ENCODE data around the gene ALG9.
"Not testable (repeated sequence)": the region's sequence is repeated elsewhere in the genome, so short reads cannot be mapped to it uniquely, and the experiment has no call there.

ALG9 gene

GRCh38 chr11:111778047-111778558 is 93.3 kb downstream of the ALG9 start:
- no peak for TF ChIP-seq CTCF (IDR thresholded peaks at IDR 0.05)
- intact Hi-C loops (cut with DNase I; ENCODE audit: low total_unique reads): loop anchor here (5.0 kb wide), 2 partner anchors 64 to 196 kb away; no protein-coding TSS in a partner anchor
- Histone ChIP-seq H3K27ac (no peak overlapping the region), H3K4me1 (peaks cover 0 to 16% (median 5%) of the 10 kb centered on the region in 4 donors), H3K9me3 (no peaks in the 10 kb centered on the region), H3K36me3 (peaks cover 0 to 8% (median 3%) of the 10 kb centered on the region in 3 donors), H3K27me3 (no peaks in the 10 kb centered on the region), H3K4me3 (no peak overlapping the region)
- no peak for DNase-seq

- intact Hi-C loops (cut with DNase I; ENCODE audit: low total_unique reads): loop anchor here (2.0 to 5.0 kb wide), 3 partner anchors 65 to 195 kb away; partner anchors contain the start of gene SIK2
- no peak overlapping the region for H3K4me3 ChIP-seq
- no peaks in the 10 kb centered on the region for H3K27me3 ChIP-seq
- no peak overlapping the region for H3K27ac ChIP-seq
- peak; percentile 71 to 85 for TF ChIP-seq CTCF (IDR thresholded peaks at IDR 0.05)
- DNase-seq: no peak
- H3K36me3 ChIP-seq: peaks cover 0 to under 1% (median 0%) of the 10 kb centered on the region in 3 donors
- peaks cover 0 to 16% (median 5%) of the 10 kb centered on the region in 4 donors for H3K4me1 ChIP-seq
- no peaks in the 10 kb centered on the region for H3K9me3 ChIP-seq
Measured at GRCh38 chr11:111777094-111778046, 94.0 kb downstream of the ALG9 start.

- Histone ChIP-seq H3K27ac (peak overlapping the region in 1 of 2 donors; percentile 1), H3K27me3 (no peaks in the 10 kb centered on the region)
- intact Hi-C loops (cut with DNase I; ENCODE audit: low total_unique reads): loop anchor here (2.0 to 5.0 kb wide), 3 partner anchors 66 to 194 kb away; partner anchors contain the start of gene SIK2
Measured at GRCh38 chr11:111776398-111777093, 94.8 kb downstream of the ALG9 start.

GRCh38 chr11:111774955-111775710 is 96.2 kb downstream of the ALG9 start:
- Histone ChIP-seq H3K36me3 (no peaks in the 10 kb centered on the region), H3K27ac (peak overlapping the region; percentile 49 to 63), H3K27me3 (no peaks in the 10 kb centered on the region), H3K4me1 (peaks cover 0 to 16% (median 5%) of the 10 kb centered on the region in 4 donors), H3K4me3 (no peak overlapping the region), H3K9me3 (no peaks in the 10 kb centered on the region)
- peak; percentile 83 to 87 for DNase-seq
- intact Hi-C loops (cut with DNase I; ENCODE audit: low total_unique reads): loop anchor here (5.0 kb wide), 2 partner anchors 67 to 193 kb away; no protein-coding TSS in a partner anchor
- no peak for TF ChIP-seq CTCF (IDR thresholded peaks at IDR 0.05)

More at GRCh38 chr11:111776398-111777093, 94.8 kb downstream of the ALG9 start:
- no peaks in the 10 kb centered on the region for H3K9me3 ChIP-seq
- DNase-seq: no peak
- H3K4me1 ChIP-seq: peaks cover 0 to 16% (median 5%) of the 10 kb centered on the region in 4 donors
- H3K36me3 ChIP-seq: no peaks in the 10 kb centered on the region
- H3K4me3 ChIP-seq: no peak overlapping the region
- no peak for TF ChIP-seq CTCF (IDR thresholded peaks at IDR 0.05)

- Histone ChIP-seq H3K9me3 (no peaks in the 10 kb centered on the region), H3K4me3 (no peak overlapping the region), H3K27ac (no peak overlapping the region), H3K36me3 (no peaks in the 10 kb centered on the region), H3K27me3 (no peaks in the 10 kb centered on the region), H3K4me1 (peaks cover 0 to 16% (median 5%) of the 10 kb centered on the region in 4 donors)
- intact Hi-C loops (cut with DNase I; ENCODE audit: low total_unique reads): no loop called here
- TF ChIP-seq CTCF (IDR thresholded peaks at IDR 0.05): no peak
- DNase-seq: no peak
Measured at GRCh38 chr11:111772535-111772934, 98.8 kb downstream of the ALG9 start.

- H3K4me1 ChIP-seq: peaks cover 0 to 25% (median 5%) of the 10 kb centered on the region in 4 donors
- H3K27me3 ChIP-seq; DNase-seq; H3K36me3 ChIP-seq; H3K4me3 ChIP-seq; intact Hi-C loops (cut with DNase I; ENCODE audit: low total_unique reads); H3K27ac ChIP-seq; H3K9me3 ChIP-seq: not testable (repeated sequence)
Measured at GRCh38 chr11:111771205-111771604, 100.2 kb downstream of the ALG9 start.

All from tibial artery (tissue), 4 donors.